ENCODE results near the gene NEK1.

Gene NEK1

DNA sequence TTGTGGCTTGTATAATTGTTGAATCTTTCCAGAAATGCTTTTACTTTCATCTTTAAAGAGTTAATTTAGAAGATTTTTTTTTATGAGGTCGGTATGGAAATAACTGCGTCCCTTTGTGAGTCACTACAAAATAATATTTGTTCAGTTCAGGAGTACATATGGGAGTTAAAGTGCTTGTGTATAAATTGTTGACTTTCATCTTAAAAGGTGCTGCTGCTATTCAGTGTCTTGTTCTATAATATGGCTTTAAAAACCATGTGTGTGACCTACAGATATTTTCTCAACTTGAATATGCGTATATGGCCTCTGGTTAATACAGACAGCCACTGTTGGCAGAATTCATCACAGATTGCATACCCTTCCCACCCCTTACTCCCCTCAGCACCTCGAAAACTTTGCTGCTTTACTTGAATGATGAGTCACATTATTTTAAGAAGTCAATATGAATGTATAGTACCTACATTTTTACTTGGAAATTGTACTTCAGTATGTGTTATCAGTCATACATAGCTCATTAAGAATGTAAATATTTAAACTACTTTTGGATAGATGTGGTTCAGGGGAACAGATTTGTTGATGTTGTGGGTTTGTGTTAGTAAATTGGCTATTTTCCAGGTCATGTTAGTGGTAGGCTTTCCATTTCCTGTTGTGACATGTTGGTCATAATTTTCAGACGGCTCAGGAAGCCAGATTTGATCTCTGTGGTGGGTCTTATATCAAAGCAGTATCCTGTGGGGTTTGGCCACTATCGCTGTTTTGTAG is 9.5 kb upstream of the NEK1 start:
- Mint-ChIP-seq H3K4me3 (peak overlapping the region; percentile 96 to 97), H3K27me3 (no peaks in the 10 kb centered on the region), H3K4me1 (ENCODE audit: low read depth in 2 of 2) (peaks cover 44 to 45% of the 10 kb centered on the region in 2 donors), H3K9me3 (no peaks in the 10 kb centered on the region), H3K36me3 (ENCODE audit: insufficient read depth) (peaks cover 32% of the 10 kb centered on the region), H3K27ac (peak overlapping the region; percentile 99)
- ATAC-seq (replicated peaks) (peak; percentile 46), DNase-seq (peak; percentile 40 to 50 (median 50))

DNA sequence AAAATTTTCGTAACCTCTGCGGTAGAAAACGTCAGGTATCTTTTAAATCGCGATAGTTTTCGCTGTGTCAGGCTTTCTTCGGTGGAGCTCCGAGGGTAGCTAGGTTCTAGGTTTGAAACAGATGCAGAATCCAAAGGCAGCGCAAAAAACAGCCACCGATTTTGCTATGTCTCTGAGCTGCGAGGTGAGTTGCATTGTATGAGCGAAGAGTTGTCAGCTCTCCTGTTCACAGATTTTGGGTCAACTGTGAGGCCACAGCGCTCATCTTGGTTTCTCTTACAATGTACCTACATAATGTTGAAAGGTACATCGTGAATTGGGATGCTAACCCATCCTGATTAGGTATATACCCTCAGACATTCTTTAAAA is 8.5 kb upstream of the NEK1 start:
- Mint-ChIP-seq H3K27ac (peak overlapping the region; percentile 99), H3K27me3 (no peaks in the 10 kb centered on the region)

DNA sequence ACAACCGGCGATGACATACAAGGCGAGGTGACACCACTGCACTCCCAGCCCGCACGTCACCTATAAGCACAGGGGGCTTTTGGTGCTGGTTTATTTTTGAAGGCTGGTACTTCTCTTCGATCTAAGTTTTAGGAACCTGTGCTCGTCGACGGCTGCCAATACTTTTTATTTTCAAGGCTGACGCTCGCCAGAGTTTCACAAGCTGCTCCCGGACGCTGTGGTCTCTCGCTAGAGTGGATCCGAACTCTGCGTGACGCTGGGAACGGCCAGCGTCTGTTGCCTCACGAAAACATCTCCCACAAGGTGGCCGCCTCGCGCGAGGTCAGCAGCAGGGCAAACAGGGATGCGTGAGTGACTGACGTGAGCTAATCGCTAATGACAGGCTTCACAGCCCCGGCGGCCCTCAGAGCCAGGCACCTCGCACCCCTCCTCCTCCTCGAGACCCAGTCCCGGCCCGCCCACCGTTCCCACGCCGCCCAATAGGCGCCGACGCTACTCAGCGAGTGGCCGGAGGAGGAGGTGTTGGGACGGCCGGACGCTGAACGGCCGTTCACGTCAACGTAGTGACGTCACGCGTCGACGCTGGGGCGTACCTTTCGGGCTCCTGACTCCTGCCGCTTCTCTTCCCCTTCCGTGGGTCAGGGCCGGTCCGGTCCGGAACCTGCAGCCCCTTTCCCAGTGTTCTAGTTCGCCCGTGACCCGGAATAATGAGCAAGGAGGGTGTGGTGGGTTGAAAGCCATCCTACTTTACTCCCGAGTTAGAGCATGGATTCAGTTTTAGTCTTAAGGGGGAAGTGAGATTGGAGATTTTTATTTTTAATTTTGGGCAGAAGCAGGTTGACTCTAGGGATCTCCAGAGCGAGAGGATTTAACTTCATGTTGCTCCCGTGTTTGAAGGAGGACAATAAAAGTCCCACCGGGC is 7.8 kb upstream of the NEK1 start, which contains the start of gene CLCN3:
TSS of gene CLCN3 (plus strand) at position 621 of the 922 bp plus-strand sequence. CDS start 15,351 bp downstream, outside the sequence.
- peak within 1 kb of the TSS; percentile 99 for H3K27ac Mint-ChIP-seq
- H3K4me1 Mint-ChIP-seq (ENCODE audit: low read depth in 2 of 2) = peaks cover 35 to 40% of the 10 kb centered on the region in 2 donors
- no peaks in the 10 kb centered on the region for H3K27me3 Mint-ChIP-seq
- peaks cover 32% of the 10 kb centered on the region for H3K36me3 Mint-ChIP-seq (ENCODE audit: insufficient read depth)
- peak within 1 kb of the TSS; percentile 96 to 97 for H3K4me3 Mint-ChIP-seq
- peak; percentile 75 for ATAC-seq (replicated peaks)
- peak; percentile 86 to 89 (median 88) for DNase-seq
- no peaks in the 10 kb centered on the region for H3K9me3 Mint-ChIP-seq

More for the DNA sequence above, 8.5 kb upstream of the NEK1 start:
- Mint-ChIP-seq H3K4me1 (ENCODE audit: low read depth in 2 of 2) (peaks cover 39 to 42% of the 10 kb centered on the region in 2 donors), H3K4me3 (peak overlapping the region; percentile 96 to 97), H3K9me3 (no peaks in the 10 kb centered on the region), H3K36me3 (ENCODE audit: insufficient read depth) (peaks cover 32% of the 10 kb centered on the region)
- DNase-seq (peak; percentile 14 to 34 (median 27)), ATAC-seq (replicated peaks) (no peak)

DNA sequence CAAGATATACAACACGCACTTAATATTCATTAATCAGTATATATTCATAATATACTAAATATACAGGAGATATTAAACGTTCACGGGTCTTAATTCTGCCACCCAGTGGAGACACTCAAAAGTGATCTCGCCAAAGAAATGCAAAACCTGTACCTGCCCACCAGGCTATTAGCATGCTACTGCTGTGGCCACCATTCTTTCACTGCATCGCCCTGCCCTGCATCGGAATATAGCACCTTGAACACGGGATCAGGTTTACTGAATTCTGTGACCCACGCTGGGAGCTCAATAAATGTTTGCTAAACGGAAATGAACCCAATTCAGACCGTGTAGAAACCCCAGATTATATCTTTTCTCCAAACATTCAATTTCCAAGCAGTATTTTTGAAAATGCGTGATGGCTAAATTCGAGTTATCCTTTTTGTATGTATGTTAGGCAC is 7.2 kb upstream of the NEK1 start:
- H3K9me3 Mint-ChIP-seq = no peaks in the 10 kb centered on the region
- H3K4me1 Mint-ChIP-seq (ENCODE audit: low read depth in 2 of 2) = peaks cover 33 to 36% of the 10 kb centered on the region in 2 donors
- H3K4me3 Mint-ChIP-seq = peak overlapping the region; percentile 96 to 97
- DNase-seq (peak; percentile 52 to 62 (median 58)), ATAC-seq (replicated peaks) (peak; percentile 42)
- peak overlapping the region; percentile 99 for H3K27ac Mint-ChIP-seq
- peaks cover 28% of the 10 kb centered on the region for H3K36me3 Mint-ChIP-seq (ENCODE audit: insufficient read depth)
- no peaks in the 10 kb centered on the region for H3K27me3 Mint-ChIP-seq

DNA sequence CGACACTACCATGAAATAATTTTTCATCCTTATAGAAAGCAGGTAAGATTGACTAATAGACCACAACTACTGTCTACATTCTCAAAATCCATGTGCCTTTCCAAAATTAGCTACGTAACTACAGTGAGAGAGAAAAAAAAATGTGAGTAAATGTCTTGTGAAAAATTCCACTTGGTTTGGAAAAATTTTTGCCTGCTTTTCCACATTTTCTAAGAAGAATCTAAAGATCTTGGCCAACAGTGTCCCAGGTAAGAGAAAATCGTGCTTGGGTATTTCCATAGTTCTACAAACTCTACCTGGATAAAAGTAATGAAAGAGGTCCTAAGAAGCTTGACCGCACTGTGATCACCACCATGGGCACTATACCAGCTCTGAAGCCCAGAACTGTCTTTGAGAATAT is 6.6 kb upstream of the NEK1 start:
- Mint-ChIP-seq H3K9me3 (no peaks in the 10 kb centered on the region), H3K27ac (peak overlapping the region; percentile 99), H3K4me3 (peak overlapping the region; percentile 96 to 97), H3K36me3 (ENCODE audit: insufficient read depth) (peaks cover 28% of the 10 kb centered on the region), H3K4me1 (ENCODE audit: low read depth in 2 of 2) (peaks cover 33 to 36% of the 10 kb centered on the region in 2 donors), H3K27me3 (no peaks in the 10 kb centered on the region)
- no peak for ATAC-seq (replicated peaks)
- DNase-seq = no peak

DNA sequence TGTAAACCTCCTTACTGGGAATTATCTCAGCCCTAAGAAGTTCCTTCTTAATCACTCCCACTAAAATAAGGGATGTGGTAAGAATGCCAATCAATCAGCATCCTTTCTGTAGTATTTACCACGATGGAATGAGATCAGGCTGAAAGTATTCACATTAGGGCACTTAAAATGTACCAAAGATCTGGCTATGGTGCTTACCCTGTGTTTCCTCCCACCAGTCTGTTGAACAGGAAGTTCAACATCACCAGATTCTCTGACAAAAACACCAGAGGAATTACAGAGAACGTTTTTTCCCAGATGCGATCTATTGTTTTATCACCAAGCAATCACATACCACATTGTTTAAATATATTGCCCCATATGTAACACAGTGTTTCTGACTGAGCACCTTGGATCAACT is 5.9 kb upstream of the NEK1 start:
- Mint-ChIP-seq H3K4me1 (ENCODE audit: low read depth in 2 of 2) (peaks cover 31 to 33% of the 10 kb centered on the region in 2 donors), H3K9me3 (no peaks in the 10 kb centered on the region), H3K27ac (peak overlapping the region; percentile 99), H3K27me3 (no peaks in the 10 kb centered on the region), H3K36me3 (ENCODE audit: insufficient read depth) (peaks cover 25% of the 10 kb centered on the region), H3K4me3 (peak overlapping the region; percentile 96 to 97)
- ATAC-seq (replicated peaks) (no peak), DNase-seq (no peak)

DNA sequence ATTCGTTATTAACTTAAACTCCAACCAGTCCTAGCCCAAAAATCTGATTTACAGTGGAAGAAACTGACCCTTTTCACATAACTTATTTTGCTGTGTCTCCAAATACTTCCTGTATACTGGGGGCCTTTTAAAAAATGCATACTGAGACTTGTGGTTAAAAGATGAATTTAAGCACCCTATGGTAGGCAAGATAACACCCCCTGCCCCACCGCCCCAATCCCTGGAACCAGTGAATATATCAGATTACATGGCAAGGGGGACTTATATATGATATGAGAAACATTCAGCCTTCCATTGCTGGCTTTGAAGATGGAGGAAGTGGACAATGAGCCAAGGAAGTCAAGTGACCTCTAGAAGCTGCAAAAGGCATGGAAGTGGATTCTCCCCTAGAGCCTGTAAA is 4.9 kb upstream of the NEK1 start:
- no peak for ATAC-seq (replicated peaks)

DNA sequence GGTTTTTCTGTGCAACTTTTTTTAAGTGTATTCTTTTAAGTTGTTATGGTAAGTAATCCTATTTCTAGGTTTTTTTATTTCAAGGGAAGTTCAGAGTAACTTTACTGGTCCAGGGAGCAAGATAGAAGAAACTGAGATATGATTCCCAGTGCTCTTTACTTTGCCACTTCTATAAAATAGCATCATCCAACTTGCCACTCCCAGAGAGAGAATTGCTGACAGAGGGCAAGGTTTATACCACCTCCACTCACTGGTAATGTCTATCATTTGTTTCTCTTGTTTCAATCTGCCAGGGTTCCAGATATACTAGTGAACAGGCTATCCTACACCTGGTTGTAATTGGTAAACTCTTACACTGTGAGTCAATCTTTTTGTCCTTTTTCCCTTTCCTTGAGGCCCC is 4.5 kb upstream of the NEK1 start:
- H3K36me3 Mint-ChIP-seq (ENCODE audit: insufficient read depth) = peaks cover 25% of the 10 kb centered on the region
- no peak overlapping the region for H3K4me3 Mint-ChIP-seq
- H3K27me3 Mint-ChIP-seq = no peaks in the 10 kb centered on the region
- no peak for ATAC-seq (replicated peaks)
- no peak for DNase-seq
- H3K9me3 Mint-ChIP-seq = no peaks in the 10 kb centered on the region
- peaks cover 30 to 40% of the 10 kb centered on the region in 2 donors for H3K4me1 Mint-ChIP-seq (ENCODE audit: low read depth in 2 of 2)
- peak overlapping the region in 1 of 2 donors; percentile 31 for H3K27ac Mint-ChIP-seq

More for the DNA sequence above, 4.9 kb upstream of the NEK1 start:
- H3K4me3 Mint-ChIP-seq = no peak overlapping the region
- peaks cover 25% of the 10 kb centered on the region for H3K36me3 Mint-ChIP-seq (ENCODE audit: insufficient read depth)
- peaks cover 30 to 39% of the 10 kb centered on the region in 2 donors for H3K4me1 Mint-ChIP-seq (ENCODE audit: low read depth in 2 of 2)
- no peaks in the 10 kb centered on the region for H3K9me3 Mint-ChIP-seq
- no peaks in the 10 kb centered on the region for H3K27me3 Mint-ChIP-seq
- peak overlapping the region in 1 of 2 donors; percentile 31 for H3K27ac Mint-ChIP-seq
- no peak for DNase-seq

DNA sequence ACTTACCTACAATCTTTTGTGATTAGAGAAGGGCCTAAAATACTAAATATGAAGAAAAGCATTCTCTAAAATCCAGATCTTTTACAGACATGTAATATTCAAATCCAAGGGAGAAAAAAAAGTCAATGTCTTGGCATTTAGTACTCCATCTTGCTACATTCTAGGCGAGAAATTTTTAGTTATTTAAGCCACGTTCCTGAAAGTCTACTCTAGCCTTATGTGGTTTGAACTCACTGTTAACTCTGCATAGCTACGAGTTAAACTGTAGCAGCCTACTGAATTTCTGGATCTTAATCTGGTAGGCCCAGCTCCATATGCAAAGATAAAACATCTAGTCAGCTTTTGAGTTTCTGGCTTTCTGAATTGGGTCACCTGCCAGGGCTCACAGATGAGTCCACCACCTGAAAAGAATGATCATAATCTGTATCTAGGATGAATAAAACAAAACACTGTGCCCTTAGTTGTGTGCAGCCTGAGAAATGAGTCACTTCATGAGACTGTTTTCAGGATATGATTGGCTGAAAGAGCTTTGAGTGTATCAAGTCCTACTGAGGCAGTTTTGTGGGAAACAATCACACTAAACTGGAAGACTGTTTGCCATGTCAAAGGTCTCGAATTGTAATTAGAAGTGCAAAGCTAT is 3.2 kb upstream of the NEK1 start:
- Mint-ChIP-seq H3K27ac (no peak overlapping the region), H3K9me3 (no peaks in the 10 kb centered on the region), H3K4me3 (no peak overlapping the region), H3K4me1 (ENCODE audit: low read depth in 2 of 2) (peaks cover 30 to 42% of the 10 kb centered on the region in 2 donors), H3K36me3 (ENCODE audit: insufficient read depth) (peaks cover 24% of the 10 kb centered on the region), H3K27me3 (no peaks in the 10 kb centered on the region)
- DNase-seq (no peak), ATAC-seq (replicated peaks) (no peak)

DNA sequence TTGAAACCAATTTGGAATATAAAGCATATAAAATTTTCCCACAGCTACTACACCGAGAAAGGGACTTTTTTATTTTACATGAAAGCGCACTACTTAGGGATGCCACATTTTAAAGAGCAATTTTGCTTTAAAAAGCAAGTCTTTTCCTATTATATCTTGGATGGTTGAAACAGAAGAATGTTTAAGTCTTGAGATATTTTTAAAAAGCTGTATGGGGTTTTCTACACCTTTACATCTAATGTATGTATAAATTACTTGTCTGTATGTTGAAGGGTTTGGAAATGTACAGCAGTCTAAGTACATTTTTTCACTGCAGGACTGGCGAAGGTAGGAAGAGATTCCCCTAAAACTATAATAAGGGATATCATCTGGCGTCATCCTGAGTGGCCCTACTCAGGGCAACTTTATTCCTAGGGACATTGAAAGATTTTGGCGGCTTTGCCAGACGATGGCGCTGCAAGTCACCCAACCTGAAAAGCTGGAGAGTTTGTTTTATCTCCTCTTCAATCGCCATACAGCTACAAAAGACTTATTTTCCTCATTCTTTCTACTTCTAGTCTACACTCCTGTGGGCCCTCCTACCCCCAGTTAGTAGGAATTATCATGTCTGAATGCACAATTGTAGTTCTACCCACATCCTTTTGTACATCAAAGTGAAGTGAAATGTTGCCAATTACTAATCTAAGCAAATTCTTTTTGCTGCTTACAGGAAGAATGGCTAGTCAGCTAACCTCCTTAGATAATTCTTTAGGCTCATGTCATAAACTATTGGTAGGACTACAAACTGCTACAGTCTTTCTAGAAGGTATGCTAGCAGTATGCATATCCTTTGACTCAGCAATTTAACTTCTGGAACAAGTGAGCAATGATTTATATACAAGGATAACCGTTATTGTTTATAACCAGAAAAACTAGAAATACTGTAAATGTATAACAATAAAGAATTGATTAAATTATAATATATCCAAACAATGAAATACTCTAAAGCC is 782 bp upstream of the NEK1 start:
- H3K9me3 Mint-ChIP-seq = no peaks in the 10 kb centered on the region
- H3K36me3 Mint-ChIP-seq (ENCODE audit: insufficient read depth) = peaks cover 12% of the 10 kb centered on the region
- peaks cover 13 to 29% of the 10 kb centered on the region in 2 donors for H3K4me1 Mint-ChIP-seq (ENCODE audit: low read depth in 2 of 2)
- H3K27ac Mint-ChIP-seq = peak overlapping the region; percentile 100
- DNase-seq (peak; percentile 60 to 73 (median 65)), ATAC-seq (replicated peaks) (peak; percentile 42)
- H3K27me3 Mint-ChIP-seq = no peaks in the 10 kb centered on the region
- peak overlapping the region; percentile 99 for H3K4me3 Mint-ChIP-seq

DNA sequence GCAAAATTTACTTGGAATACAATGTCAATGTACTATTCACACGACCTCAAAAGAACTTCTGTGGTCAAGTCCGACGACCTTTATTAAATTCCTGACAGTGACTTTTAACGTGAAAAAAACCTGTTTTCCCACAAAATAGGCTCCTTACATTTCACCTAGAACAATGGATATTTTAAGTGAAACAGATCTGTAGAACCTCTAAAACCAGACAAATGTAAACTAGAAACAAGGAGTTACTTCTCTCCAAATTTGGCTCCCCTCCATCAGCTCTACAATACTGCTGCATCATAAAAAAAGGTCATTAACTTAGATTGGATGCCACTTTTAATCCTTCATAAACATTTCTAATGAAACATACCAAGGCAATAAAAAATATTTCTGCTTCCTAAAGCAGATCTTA is 1.2 kb downstream of the NEK1 start:
- Mint-ChIP-seq H3K27me3 (no peaks in the 10 kb centered on the region), H3K4me3 (peak overlapping the region; percentile 99), H3K9me3 (no peaks in the 10 kb centered on the region), H3K27ac (peak overlapping the region; percentile 100), H3K4me1 (ENCODE audit: low read depth in 2 of 2) (peaks cover 22 to 40% of the 10 kb centered on the region in 2 donors), H3K36me3 (ENCODE audit: insufficient read depth) (peaks cover 12% of the 10 kb centered on the region)
- no peak for DNase-seq
- no peak for ATAC-seq (replicated peaks)

DNA sequence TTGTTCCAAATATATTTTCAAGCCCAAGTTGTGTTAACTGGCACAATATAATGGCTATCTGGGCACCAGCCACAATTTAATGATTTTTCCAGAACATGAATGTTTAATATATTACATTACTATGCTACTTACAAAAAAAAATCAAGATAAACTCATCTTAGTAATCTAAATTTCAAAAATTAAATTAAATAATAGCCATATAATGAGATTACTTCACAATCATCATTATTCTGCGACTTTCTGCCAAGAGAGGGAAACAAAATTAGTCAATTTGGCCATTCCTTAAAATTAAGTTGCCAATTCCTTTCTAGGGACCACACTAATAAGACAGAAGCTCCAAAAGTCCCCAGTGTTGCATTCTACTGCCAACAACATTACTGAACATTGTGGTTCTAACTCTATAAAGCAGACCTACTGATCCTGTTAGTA is 7.5 kb downstream of the NEK1 start:
- Mint-ChIP-seq H3K9me3 (no peaks in the 10 kb centered on the region), H3K4me1 (ENCODE audit: low read depth in 2 of 2) (peaks cover 12 to 18% of the 10 kb centered on the region in 2 donors), H3K27ac (peak overlapping the region in 1 of 2 donors; percentile 33), H3K27me3 (no peaks in the 10 kb centered on the region), H3K4me3 (no peak overlapping the region), H3K36me3 (ENCODE audit: insufficient read depth) (peaks cover 12% of the 10 kb centered on the region)
- DNase-seq = no peak
- no peak for ATAC-seq (replicated peaks)

Data from effector memory CD8-positive, alpha-beta T cell (primary cell).